Neuronal stem cell (in vitro differentiated cells): ENCODE results near the gene C2CD4C.

Source experiments
- DNase-seq: peaks from one replicate; pipeline ENCODE4 v3.0.0-alpha.2; 2013; ENCODE audit warnings: low spot score
- H2AFZ ChIP-seq: one replicate; pipeline ENCODE4 v1.6.1; 2013; ENCODE audit warnings: mild to moderate bottlenecking, low read length, inconsistent platforms
- H2AK5ac ChIP-seq: 2 replicates; pipeline ENCODE4 v1.6.1; 2013; ENCODE audit warnings: low read depth, mild to moderate bottlenecking, inconsistent platforms, low read length, moderate library complexity, mixed read lengths
- H2BK120ac ChIP-seq: 2 replicates; pipeline ENCODE4 v1.6.1; 2013; ENCODE audit warnings: low read depth, mild to moderate bottlenecking, inconsistent platforms, low read length, moderate library complexity, mixed read lengths
- H2BK12ac ChIP-seq: one replicate; pipeline ENCODE4 v1.6.1; 2013; ENCODE audit warnings: low read length, inconsistent platforms
- H2BK15ac ChIP-seq: 2 replicates; pipeline ENCODE4 v1.6.1; 2013; ENCODE audit warnings: mild to moderate bottlenecking, low read length, inconsistent platforms, mixed read lengths
- H2BK5ac ChIP-seq: one replicate; pipeline ENCODE4 v1.6.1; 2013; ENCODE audit warnings: inconsistent platforms, mild to moderate bottlenecking, low read length, moderate library complexity
- H3K14ac ChIP-seq: one replicate; pipeline ENCODE4 v1.6.1; 2013; ENCODE audit warnings: low read length, inconsistent platforms
- H3K18ac ChIP-seq: 2 replicates; pipeline ENCODE4 v1.6.1; 2013; ENCODE audit warnings: low read length, inconsistent platforms
- H3K23ac ChIP-seq: 2 replicates; pipeline ENCODE4 v1.6.1; 2013; ENCODE audit warnings: low read depth, mild to moderate bottlenecking, mixed read lengths, low read length, inconsistent platforms; ENCODE audit not compliant: poor library complexity
- H3K27ac ChIP-seq: replicated peaks from 3 replicates; pipeline ENCODE4 v1.5.1; 2013; ENCODE audit warnings: low read length, inconsistent platforms
- H3K27me3 ChIP-seq, 3 experiments: 2 replicates each; pipeline ENCODE4 v1.6.1; 2013; ENCODE audit warnings: low read length in 3 of 3, mild to moderate bottlenecking in 2 of 3, inconsistent platforms in 1 of 3, low read depth in 1 of 3, mixed read lengths in 1 of 3, moderate library complexity in 1 of 3; ENCODE audit not compliant: control insufficient read depth in 3 of 3, insufficient read depth in 3 of 3
- H3K36me3 ChIP-seq, 2 donors: replicated peaks in 1 of 2; 2 replicates each; pipeline ENCODE4 v1.6.1; 2013; ENCODE audit warnings: low read length in 2 of 2; ENCODE audit not compliant: control insufficient read depth in 2 of 2, insufficient read depth in 2 of 2
- H3K4ac ChIP-seq: 2 replicates; pipeline ENCODE4 v1.6.1; 2013; ENCODE audit warnings: inconsistent platforms, mild to moderate bottlenecking, low read length, moderate library complexity
- H3K4me1 ChIP-seq, 2 donors: 1 replicate in 1 of 2; 2 replicates in 1 of 2; pipeline ENCODE4 v1.6.1; 2013; ENCODE audit warnings: low read length in 2 of 2, low read depth in 1 of 2; ENCODE audit not compliant: control insufficient read depth in 2 of 2, insufficient read depth in 1 of 2
- H3K4me2 ChIP-seq: one replicate; pipeline ENCODE4 v1.6.1; 2013; ENCODE audit warnings: mild to moderate bottlenecking, low read length, inconsistent platforms; ENCODE audit not compliant: insufficient read depth, poor library complexity, severe bottlenecking
- H3K4me3 ChIP-seq, 2 donors: 2 replicates each; pipeline ENCODE4 v1.5.1; 2013; ENCODE audit warnings: low read length in 2 of 2, mild to moderate bottlenecking in 2 of 2, inconsistent platforms in 1 of 2, moderate library complexity in 1 of 2
- H3K79me1 ChIP-seq: one replicate; pipeline ENCODE4 v1.6.1; 2013; ENCODE audit warnings: low read depth, mild to moderate bottlenecking, inconsistent platforms, low read length, moderate library complexity
- H3K9ac ChIP-seq: one replicate; pipeline ENCODE4 v1.6.1; 2013; ENCODE audit warnings: mild to moderate bottlenecking, low read depth, low read length, inconsistent platforms; ENCODE audit not compliant: poor library complexity
- H3K9me3 ChIP-seq, 2 donors: replicated peaks in 1 of 2; 2 replicates each; pipeline versions ENCODE3 to v1.6.1; 2013; ENCODE audit warnings: low read length in 2 of 2, mild to moderate bottlenecking in 2 of 2, inconsistent platforms in 1 of 2, low read depth in 1 of 2, mixed read lengths in 1 of 2, moderate library complexity in 1 of 2; ENCODE audit not compliant: control insufficient read depth in 2 of 2, insufficient read depth in 1 of 2
- H4K8ac ChIP-seq: one replicate; pipeline ENCODE4 v1.6.1; 2013; ENCODE audit warnings: low read depth, mild to moderate bottlenecking, inconsistent platforms, low read length, moderate library complexity
- H4K91ac ChIP-seq: one replicate; pipeline ENCODE4 v1.6.1; 2013; ENCODE audit warnings: low read length, low read depth, mild to moderate bottlenecking, inconsistent platforms; ENCODE audit not compliant: poor library complexity
- WGBS, 2 donors: extraction: QIAGEN DNeasy Blood & Tissue Kit; methylation state at CpG; one replicate each; pipeline ENCODE4 v1.1.7; 2013; ENCODE audit warnings: missing lambda C conversion rate in 2 of 2, mixed read lengths in 1 of 2; ENCODE audit not compliant: insufficient read length in 2 of 2, insufficient replicate concordance in 1 of 2; ENCODE audit errors: extremely low coverage in 2 of 2; 5-methylcytosine and 5-hydroxymethylcytosine counted together

C2CD4C gene

GRCh38 chr19:447064-447426 lies 38.1 kb upstream of the C2CD4C start:
- H3K79me1 ChIP-seq: peaks cover 5% of the 10 kb centered on the region
- H3K14ac ChIP-seq: no peak overlapping the region
- H3K4me2 ChIP-seq: no peak overlapping the region
- no peak overlapping the region for H3K4ac ChIP-seq
- H3K9ac ChIP-seq: no peak overlapping the region
- no peak overlapping the region for H3K4me3 ChIP-seq
- peaks cover 0 to 2% of the 10 kb centered on the region in 2 donors for H3K36me3 ChIP-seq
- WGBS, 2 donors: no CpG with 5 or more reads among the region's 24 CpGs
- no peak overlapping the region for H3K18ac ChIP-seq
- H2BK5ac ChIP-seq: no peak overlapping the region
- H2AK5ac ChIP-seq: no peak overlapping the region
- H3K4me1 ChIP-seq: no peaks in the 10 kb centered on the region
- H2AFZ ChIP-seq: no peak overlapping the region
- no peaks in the 10 kb centered on the region for H3K27me3 ChIP-seq
- H2BK12ac ChIP-seq: no peak overlapping the region
- H3K23ac ChIP-seq: no peak overlapping the region
- peaks cover 5 to 7% of the 10 kb centered on the region in 2 donors for H3K9me3 ChIP-seq
- no peak overlapping the region for H4K91ac ChIP-seq
- no peak overlapping the region for H4K8ac ChIP-seq
- no peak for DNase-seq
- no peak overlapping the region for H2BK15ac ChIP-seq
- no peak overlapping the region for H2BK120ac ChIP-seq
- no peak overlapping the region for H3K27ac ChIP-seq

DNA sequence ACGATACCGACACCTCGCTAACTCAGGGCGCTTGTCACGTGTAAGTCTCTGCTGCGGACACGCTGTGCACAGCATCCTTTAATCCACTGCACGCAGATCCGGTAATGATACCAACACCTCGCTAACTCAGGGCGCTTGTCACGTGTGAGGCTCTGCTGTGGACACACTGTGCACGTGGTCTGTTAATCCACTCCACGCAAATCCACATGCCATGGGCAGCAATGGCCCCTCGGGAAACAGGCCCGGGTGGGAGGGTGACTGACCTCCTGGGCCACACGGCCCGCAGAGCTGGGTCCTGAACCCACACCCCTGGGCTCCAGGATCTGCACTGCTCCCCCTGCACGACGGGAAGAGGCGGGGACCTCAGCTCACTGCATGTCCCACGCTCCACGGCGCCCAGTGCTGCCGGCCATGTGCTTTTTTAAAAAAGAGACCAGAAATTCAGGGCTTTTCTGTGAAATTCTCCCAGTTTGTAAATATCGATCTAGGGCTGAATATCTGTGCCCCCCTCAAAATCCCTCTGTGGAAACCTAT lies 35.8 kb upstream of the C2CD4C start:
- Histone ChIP-seq H2AFZ (no peak overlapping the region), H3K27me3 (peaks cover 0 to 3% (median 0%) of the 10 kb centered on the region in 3 experiments), H2AK5ac (no peak overlapping the region), H3K18ac (no peak overlapping the region), H4K8ac (no peak overlapping the region), H2BK120ac (no peak overlapping the region), H3K4me1 (no peaks in the 10 kb centered on the region), H3K27ac (no peak overlapping the region), H3K36me3 (no peaks in the 10 kb centered on the region), H3K14ac (no peak overlapping the region), H2BK15ac (no peak overlapping the region), H3K79me1 (no peaks in the 10 kb centered on the region), H3K23ac (peak overlapping the region; percentile 3), H2BK12ac (no peak overlapping the region), H3K9me3 (peaks cover 0 to 2% of the 10 kb centered on the region in 2 donors), H3K4ac (no peak overlapping the region), H3K9ac (no peak overlapping the region), H2BK5ac (no peak overlapping the region), H4K91ac (no peak overlapping the region), H3K4me3 (no peak overlapping the region), H3K4me2 (no peak overlapping the region)
- no CpG with 5 or more reads among the region's 26 CpGs for WGBS, 2 donors
- no peak for DNase-seq

GRCh38 chr19:443005-443404 lies 34.1 kb upstream of the C2CD4C start:
- H3K18ac ChIP-seq: no peak overlapping the region
- H2BK15ac ChIP-seq: no peak overlapping the region
- H3K36me3 ChIP-seq: no peaks in the 10 kb centered on the region
- no peak overlapping the region for H4K8ac ChIP-seq
- H3K27me3 ChIP-seq: peaks cover 0 to 3% (median 0%) of the 10 kb centered on the region in 3 experiments
- peaks cover 0 to 3% of the 10 kb centered on the region in 2 donors for H3K4me1 ChIP-seq
- no peak overlapping the region for H3K27ac ChIP-seq
- no peak overlapping the region for H2AFZ ChIP-seq
- H3K4ac ChIP-seq: no peak overlapping the region
- no CpG with 5 or more reads among the region's 2 CpGs for WGBS, 2 donors
- peaks cover 0 to 2% of the 10 kb centered on the region in 2 donors for H3K9me3 ChIP-seq
- H3K79me1 ChIP-seq: peaks cover 2% of the 10 kb centered on the region
- no peak for DNase-seq
- H2BK5ac ChIP-seq: no peak overlapping the region
- no peak overlapping the region for H3K14ac ChIP-seq
- no peak overlapping the region for H3K9ac ChIP-seq
- H3K4me3 ChIP-seq: no peak overlapping the region
- H2BK12ac ChIP-seq: no peak overlapping the region
- no peak overlapping the region for H4K91ac ChIP-seq
- no peak overlapping the region for H2BK120ac ChIP-seq
- H3K4me2 ChIP-seq: no peak overlapping the region
- no peak overlapping the region for H2AK5ac ChIP-seq
- no peak overlapping the region for H3K23ac ChIP-seq

DNA sequence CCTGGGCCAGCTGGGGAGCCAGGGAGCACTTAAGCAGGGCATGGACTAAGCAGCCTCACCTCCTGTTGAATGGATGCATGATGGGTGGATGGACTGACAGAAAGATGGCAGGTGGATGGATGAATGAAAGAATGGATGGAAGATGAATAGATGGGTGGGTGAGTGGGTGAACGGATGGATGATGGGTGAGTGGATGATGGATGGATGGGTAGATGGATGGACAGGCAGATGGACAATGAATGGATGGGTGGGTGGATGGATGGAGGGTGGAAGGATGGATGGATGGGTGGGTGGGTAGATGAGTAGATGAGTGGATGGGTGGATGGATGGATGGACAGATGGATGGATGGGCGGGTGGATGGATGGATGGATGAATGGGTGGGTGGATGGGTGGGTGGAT lies 33.1 kb upstream of the C2CD4C start:
- H4K8ac ChIP-seq: no peak overlapping the region
- no peak overlapping the region for H3K27ac ChIP-seq
- H3K4me1 ChIP-seq: peaks cover 0 to 4% of the 10 kb centered on the region in 2 donors
- peaks cover 2% of the 10 kb centered on the region for H3K79me1 ChIP-seq
- H2BK15ac ChIP-seq: no peak overlapping the region
- H2AFZ ChIP-seq: no peak overlapping the region
- H3K9me3 ChIP-seq: peaks cover 0 to 3% of the 10 kb centered on the region in 2 donors
- H3K36me3 ChIP-seq: peaks cover 0 to 1% of the 10 kb centered on the region in 2 donors
- H3K4me2 ChIP-seq: no peak overlapping the region
- no peak overlapping the region for H3K18ac ChIP-seq
- no peak overlapping the region for H2BK12ac ChIP-seq
- no peak overlapping the region for H3K9ac ChIP-seq
- peak overlapping the region; percentile 29 for H3K23ac ChIP-seq
- peaks cover 0 to 4% (median 0%) of the 10 kb centered on the region in 3 experiments for H3K27me3 ChIP-seq
- DNase-seq: no peak
- H2BK120ac ChIP-seq: no peak overlapping the region
- no peak overlapping the region for H2AK5ac ChIP-seq
- 100% methylated on average over 1 of the region's 2 CpGs; no CpG with 5 or more reads in 1 of the 2 donors for WGBS, 2 donors
- H2BK5ac ChIP-seq: no peak overlapping the region
- no peak overlapping the region for H3K4ac ChIP-seq
- no peak overlapping the region for H3K14ac ChIP-seq
- H3K4me3 ChIP-seq: no peak overlapping the region
- H4K91ac ChIP-seq: no peak overlapping the region
